ENCODE measurements around the gene DHRS7B. TPM values are rescaled to one million over a fixed set of nuclear protein-coding genes. Genes with fewer than 3 reads are reported as not detected.
"Not testable (repeated sequence)": the region's sequence is repeated elsewhere in the genome, so short reads cannot be mapped to it uniquely, and the experiment has no call there.

DHRS7B gene
- total and polyA plus RNA-seq, 4 donors = 14.3 to 21.9 (median 18.7) TPM

GRCh38 chr17:21114791-21115190 is 12.0 kb upstream of the DHRS7B start:
- not testable (repeated sequence) for H3K27me3 ChIP-seq (ENCODE audit: control insufficient read depth in 4 of 4, insufficient read depth in 4 of 4, low read length in 3 of 4); H3K4me3 ChIP-seq (ENCODE audit: low read depth in 1 of 3, low read length in 3 of 3); DNase-seq (ENCODE audit: low spot score); H3K27ac ChIP-seq (ENCODE audit: low read depth in 1 of 2, low read length in 2 of 2); H3K9ac ChIP-seq (ENCODE audit: low read depth in 1 of 2, low read length in 2 of 2); H3K36me3 ChIP-seq (ENCODE audit: control insufficient read depth in 4 of 4, insufficient read depth in 3 of 4, low read depth in 1 of 4, low read length in 3 of 4); H3K9me3 ChIP-seq (ENCODE audit: control insufficient read depth in 4 of 4, low read length in 3 of 4); H3K4me1 ChIP-seq (ENCODE audit: control insufficient read depth in 4 of 4, insufficient read depth in 4 of 4, low read length in 3 of 4)
- WGBS = 55% methylated on average over 4 of the region's 4 CpGs

GRCh38 chr17:21119247-21119918 is 7.4 kb upstream of the DHRS7B start:
- no peak overlapping the region for H3K9ac ChIP-seq (ENCODE audit: low read depth in 1 of 2, low read length in 2 of 2)
- H3K4me3 ChIP-seq (ENCODE audit: low read depth in 1 of 3, low read length in 3 of 3) = no peak overlapping the region
- H3K27me3 ChIP-seq (ENCODE audit: control insufficient read depth in 4 of 4, insufficient read depth in 4 of 4, low read length in 3 of 4) = no peaks in the 10 kb centered on the region
- no peaks in the 10 kb centered on the region for H3K9me3 ChIP-seq (ENCODE audit: control insufficient read depth in 4 of 4, low read length in 3 of 4)
- peak; percentile 70 for DNase-seq (ENCODE audit: low spot score)
- WGBS = 33% methylated on average over 25 of the region's 25 CpGs
- no peak overlapping the region for H3K27ac ChIP-seq (ENCODE audit: low read depth in 1 of 2, low read length in 2 of 2)
- peak; percentile 9 for TF ChIP-seq SP1 (IDR thresholded peaks at IDR 0.05)
- no peak for TF ChIP-seq ATF3 (IDR thresholded peaks at IDR 0.05)
- peak; percentile 24 for TF ChIP-seq NR2F2 (IDR thresholded peaks at IDR 0.05)
- TF ChIP-seq CTCF (IDR thresholded peaks at IDR 0.05; ENCODE audit: low read depth, low read length, missing input control) = peak; percentile 88
- TF ChIP-seq TAF1 (conservative IDR thresholded peaks at IDR 0.05) = no peak
- TF ChIP-seq RAD21 (IDR thresholded peaks at IDR 0.05) = peak; percentile 82 to 86
- TF ChIP-seq YY1 (IDR thresholded peaks at IDR 0.05) = peak; percentile 14
- TF ChIP-seq FOXA1 (IDR thresholded peaks at IDR 0.05) = no peak
- H3K4me1 ChIP-seq (ENCODE audit: control insufficient read depth in 4 of 4, insufficient read depth in 4 of 4, low read length in 3 of 4) = peaks cover 0 to 4% (median 0%) of the 10 kb centered on the region in 4 donors
- no peaks in the 10 kb centered on the region for H3K36me3 ChIP-seq (ENCODE audit: control insufficient read depth in 4 of 4, insufficient read depth in 3 of 4, low read depth in 1 of 4, low read length in 3 of 4)

- H3K27me3 ChIP-seq (ENCODE audit: control insufficient read depth in 4 of 4, insufficient read depth in 4 of 4, low read length in 3 of 4) = no peaks in the 10 kb centered on the region
- under 1% methylated on average over 5 of the region's 5 CpGs for WGBS
- TF ChIP-seq FOXA1 (IDR thresholded peaks at IDR 0.05) = no peak
- no peak for TF ChIP-seq HNF4A (conservative IDR thresholded peaks at IDR 0.05)
- no peak for TF ChIP-seq NR2F2 (IDR thresholded peaks at IDR 0.05)
- no peak for TF ChIP-seq REST (IDR thresholded peaks at IDR 0.05)
- no peak for TF ChIP-seq ZBTB33 (IDR thresholded peaks at IDR 0.05)
- no peak for TF ChIP-seq MAX (IDR thresholded peaks at IDR 0.05)
- TF ChIP-seq RXRA (IDR thresholded peaks at IDR 0.05) = no peak
- TF ChIP-seq JUND (IDR thresholded peaks at IDR 0.05) = no peak
- no peak for TF ChIP-seq YY1 (IDR thresholded peaks at IDR 0.05)
- no peaks in the 10 kb centered on the region for H3K9me3 ChIP-seq (ENCODE audit: control insufficient read depth in 4 of 4, low read length in 3 of 4)
- H3K4me1 ChIP-seq (ENCODE audit: control insufficient read depth in 4 of 4, insufficient read depth in 4 of 4, low read length in 3 of 4) = peaks cover 0 to 4% (median 0%) of the 10 kb centered on the region in 4 donors
- H3K36me3 ChIP-seq (ENCODE audit: control insufficient read depth in 4 of 4, insufficient read depth in 3 of 4, low read depth in 1 of 4, low read length in 3 of 4) = no peaks in the 10 kb centered on the region
- H3K9ac ChIP-seq (ENCODE audit: low read depth in 1 of 2, low read length in 2 of 2) = no peak overlapping the region
- no peak overlapping the region for H3K27ac ChIP-seq (ENCODE audit: low read depth in 1 of 2, low read length in 2 of 2)
- no peak for DNase-seq (ENCODE audit: low spot score)
- no peak overlapping the region for H3K4me3 ChIP-seq (ENCODE audit: low read depth in 1 of 3, low read length in 3 of 3)
Observed at GRCh38 chr17:21119919-21120249, 6.9 kb upstream of the DHRS7B start.

Data from liver (tissue), 9 donors.